ENCODE data around the gene SMOC2. TPM values are rescaled to one million over a fixed set of nuclear protein-coding genes. Genes with fewer than 3 reads are reported as not detected.

The SMOC2 gene
- total and polyA plus RNA-seq, 7 donors, result 12.3 to 90.3 (median 22.8) TPM

- H3K27me3 ChIP-seq (ENCODE audit: insufficient read depth in 3 of 3, low read length in 2 of 3), result peaks cover 0 to 10% (median 0%) of the 10 kb centered on the region in 3 donors
Observed at GRCh38 chr6:168451805-168452517, 11.0 kb downstream of the SMOC2 start.

GRCh38 chr6:168452685-168453377 lies 11.8 kb downstream of the SMOC2 start:
- Histone ChIP-seq H3K4me3 (no peak overlapping the region), H3K27me3 (ENCODE audit: insufficient read depth in 3 of 3, low read length in 2 of 3) (peaks cover 0 to 14% (median 1%) of the 10 kb centered on the region in 3 donors), H3K27ac (no peak overlapping the region), H3K4me1 (peaks cover 15% of the 10 kb centered on the region), H3K9me3 (no peaks in the 10 kb centered on the region), H3K36me3 (ENCODE audit: insufficient read depth in 1 of 2, low read depth in 1 of 2) (no peaks in the 10 kb centered on the region)
- peak in 1 of 2 donors; percentile 41 for DNase-seq
- intact Hi-C loops (cut with DNase I), result no loop called here
- TF ChIP-seq CTCF (IDR thresholded peaks at IDR 0.05), result no peak
- 26 to 38% (median 30%) methylated on average over 17 to 18 of the region's 18 CpGs for WGBS, 3 donors
- peak; percentile 38 to 65 (median 53) for ATAC-seq

More at GRCh38 chr6:168451805-168452517, 11.0 kb downstream of the SMOC2 start:
- Histone ChIP-seq H3K27ac (no peak overlapping the region), H3K9me3 (no peaks in the 10 kb centered on the region), H3K4me1 (peaks cover 15% of the 10 kb centered on the region), H3K36me3 (ENCODE audit: insufficient read depth in 1 of 2, low read depth in 1 of 2) (no peaks in the 10 kb centered on the region), H3K4me3 (no peak overlapping the region)
- 51 to 63% (median 53%) methylated on average over 5 of the region's 5 CpGs for WGBS, 3 donors
- intact Hi-C loops (cut with DNase I), result no loop called here
- no peak for TF ChIP-seq CTCF (IDR thresholded peaks at IDR 0.05)
- DNase-seq (no peak), ATAC-seq (peak in 1 of 4 donors; percentile 17)

GRCh38 chr6:168455847-168456530 lies 15.0 kb downstream of the SMOC2 start:
- ATAC-seq (no peak), DNase-seq (no peak)
- H3K36me3 ChIP-seq (ENCODE audit: insufficient read depth in 1 of 2, low read depth in 1 of 2), result no peaks in the 10 kb centered on the region
- peaks cover 15% of the 10 kb centered on the region for H3K4me1 ChIP-seq
- intact Hi-C loops (cut with DNase I), result no loop called here
- H3K27me3 ChIP-seq (ENCODE audit: insufficient read depth in 3 of 3, low read length in 2 of 3), result peaks cover 0 to 14% (median 4%) of the 10 kb centered on the region in 3 donors
- no peak for TF ChIP-seq CTCF (IDR thresholded peaks at IDR 0.05)
- H3K4me3 ChIP-seq, result no peak overlapping the region
- H3K9me3 ChIP-seq, result no peaks in the 10 kb centered on the region
- H3K27ac ChIP-seq, result no peak overlapping the region
- WGBS, 3 donors, result 83 to 89% (median 85%) methylated on average over 32 of the region's 32 CpGs

- intact Hi-C loops (cut with DNase I), result no loop called here
- H3K27me3 ChIP-seq (ENCODE audit: insufficient read depth in 3 of 3, low read length in 2 of 3), result peaks cover 0 to 14% (median 4%) of the 10 kb centered on the region in 3 donors
- no peak for TF ChIP-seq CTCF (IDR thresholded peaks at IDR 0.05)
- H3K4me3 ChIP-seq, result no peak overlapping the region
- ATAC-seq, result no peak
- H3K27ac ChIP-seq, result no peak overlapping the region
- 81 to 87% (median 85%) methylated on average over 31 of the region's 31 CpGs for WGBS, 3 donors
- DNase-seq, result no peak
- peaks cover 13% of the 10 kb centered on the region for H3K4me1 ChIP-seq
- no peaks in the 10 kb centered on the region for H3K9me3 ChIP-seq
- H3K36me3 ChIP-seq (ENCODE audit: insufficient read depth in 1 of 2, low read depth in 1 of 2), result no peaks in the 10 kb centered on the region
Observed at GRCh38 chr6:168456907-168457652, 16.1 kb downstream of the SMOC2 start.

Data from psoas muscle (tissue), 8 donors.